Stimulated activated CD4-positive, alpha-beta T cell treated with anti-CD3 and anti-CD28 coated beads, TNF-alpha, amount 100 ng/mL, for 4 hours (primary cell): ENCODE results near the gene KIF5A.
A peak's percentile ranks its signal among the peaks of the same experiment; 100 is the strongest.
"Not testable (repeated sequence)": the region's sequence is repeated elsewhere in the genome, so short reads cannot be mapped to it uniquely, and the experiment has no call there.

Experiments
- DNase-seq, 3 experiments: peaks; one replicate each; pipeline ENCODE4 v3.0.0-alpha.2; 2020; ENCODE audit warnings: low read depth in 3 of 3

The KIF5A gene

DNA sequence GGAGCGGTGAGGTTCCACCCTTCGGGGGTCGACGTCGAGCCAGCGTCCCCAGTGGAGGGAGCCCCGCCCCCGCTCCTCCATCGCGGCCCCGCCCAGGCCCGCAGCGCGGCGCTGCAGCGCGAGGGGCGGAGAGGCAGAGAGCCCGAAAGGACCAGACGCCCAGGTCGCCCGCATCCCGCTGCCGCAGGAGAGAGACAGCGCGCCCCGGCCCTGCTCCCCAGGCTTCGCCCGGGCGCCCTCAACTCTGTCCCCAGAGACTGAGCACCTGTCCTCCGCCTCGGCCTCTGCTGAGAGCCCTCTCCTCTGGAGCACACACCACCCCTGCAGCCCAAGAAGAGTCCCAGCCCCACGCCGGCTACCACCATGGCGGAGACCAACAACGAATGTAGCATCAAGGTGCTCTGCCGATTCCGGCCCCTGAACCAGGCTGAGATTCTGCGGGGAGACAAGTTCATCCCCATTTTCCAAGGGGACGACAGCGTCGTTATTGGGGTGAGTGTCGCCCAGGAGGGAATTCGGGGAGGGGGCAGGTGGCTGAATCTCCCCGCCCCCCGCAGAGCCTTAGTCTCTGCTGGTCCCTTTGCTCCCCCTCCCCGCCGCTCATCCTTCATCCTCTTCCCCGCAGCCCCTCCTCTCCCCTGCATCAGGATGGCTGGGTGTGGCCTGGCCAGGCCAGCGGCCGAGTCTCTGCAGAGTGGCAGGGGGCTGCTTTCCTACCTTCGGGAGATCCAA, at the start of gene KIF5A:
Gene KIF5A (plus strand): TSS at position 136 of the 732 bp plus-strand sequence. CDS start 228 bp downstream, at position 364.
- DNase-seq: peak in 2 of 3 experiments; percentile 24 to 32

DNA sequence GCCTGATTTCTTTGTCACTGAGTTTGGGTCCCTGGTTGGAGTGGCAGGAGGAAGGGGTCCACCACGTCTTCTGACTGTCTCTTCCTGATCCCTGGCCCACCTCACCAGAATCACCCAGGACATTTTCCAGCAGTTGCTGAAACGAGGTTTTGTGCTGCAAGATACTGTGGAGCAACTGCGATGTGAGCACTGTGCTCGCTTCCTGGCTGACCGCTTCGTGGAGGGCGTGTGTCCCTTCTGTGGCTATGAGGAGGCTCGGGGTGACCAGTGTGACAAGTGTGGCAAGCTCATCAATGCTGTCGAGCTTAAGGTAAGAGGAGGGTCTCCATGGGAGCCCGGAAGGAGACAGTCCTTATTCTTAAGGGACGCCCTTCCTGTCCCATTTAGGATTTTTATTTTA, 49.6 kb upstream of the KIF5A start:
- no peak for DNase-seq

DNA sequence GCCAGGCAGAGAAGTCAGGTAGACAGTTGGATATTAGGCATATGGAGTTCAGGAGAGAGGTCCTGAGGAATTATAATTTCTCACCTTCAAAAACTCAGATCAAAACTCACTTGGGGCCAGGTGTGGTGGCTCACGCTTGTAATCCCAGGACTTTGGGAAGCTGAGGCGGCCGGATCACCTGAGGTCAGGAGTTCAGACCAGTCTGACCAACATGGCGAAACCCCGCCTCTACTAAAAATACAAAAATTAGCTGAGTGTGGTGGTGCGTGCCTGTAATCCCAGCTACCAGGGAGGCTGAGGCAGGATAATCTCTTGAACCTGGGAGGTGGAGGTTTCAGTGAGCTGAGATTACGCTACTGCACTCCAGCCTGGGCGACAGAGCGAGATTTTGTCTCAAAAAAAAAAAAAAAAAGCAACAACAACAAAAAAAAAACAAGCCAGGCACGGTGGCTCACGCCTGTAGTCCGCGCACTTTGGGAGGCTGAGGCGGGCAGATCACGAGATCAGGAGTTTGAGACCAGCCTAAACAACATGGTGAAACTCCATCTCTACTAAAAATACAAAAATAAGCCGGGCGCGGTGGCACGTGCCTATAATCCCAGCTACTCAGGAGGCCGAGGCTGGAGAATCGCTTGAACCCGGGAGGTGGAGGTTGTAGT, 47.4 kb upstream of the KIF5A start:
- not testable (repeated sequence) for DNase-seq

DNA sequence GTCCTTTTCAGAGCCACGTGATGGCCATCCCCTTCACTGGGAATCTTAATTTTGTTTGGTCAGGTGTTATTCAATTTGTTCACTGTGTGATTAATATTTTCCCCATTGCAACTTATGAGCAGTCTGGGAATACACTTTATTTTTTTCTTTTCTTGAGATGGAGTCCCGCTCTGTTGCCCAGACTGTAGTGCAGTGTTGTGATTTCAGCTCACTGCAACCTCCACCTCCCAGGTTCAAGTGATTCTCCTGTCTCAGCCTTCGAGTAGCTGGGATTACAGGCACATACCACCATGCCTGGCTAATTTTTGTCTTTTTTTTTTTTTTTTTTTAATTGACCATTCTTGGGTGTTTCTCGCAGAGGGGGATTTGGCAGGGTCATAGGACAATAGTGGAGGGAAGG, 43.3 kb upstream of the KIF5A start:
- DNase-seq: not testable (repeated sequence)

DNA sequence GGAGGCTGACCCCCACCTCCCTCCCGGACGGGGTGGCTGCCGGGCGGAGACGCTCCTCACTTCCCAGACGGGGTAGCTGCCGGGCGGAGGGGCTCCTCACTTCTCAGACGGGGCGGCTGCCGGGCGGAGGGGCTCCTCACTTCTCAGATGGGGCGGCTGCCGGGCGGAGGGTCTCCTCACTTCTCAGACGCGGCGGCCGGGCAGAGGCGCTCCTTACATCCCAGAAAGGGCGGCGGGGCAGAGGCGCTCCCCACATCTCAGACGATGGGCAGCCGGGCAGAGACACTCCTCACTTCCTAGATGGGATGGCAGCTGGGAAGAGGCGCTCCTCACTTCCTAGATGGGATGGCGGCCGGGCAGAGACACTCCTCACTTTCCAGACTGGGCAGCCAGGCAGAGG, 42.0 kb upstream of the KIF5A start:
- DNase-seq: not testable (repeated sequence)

DNA sequence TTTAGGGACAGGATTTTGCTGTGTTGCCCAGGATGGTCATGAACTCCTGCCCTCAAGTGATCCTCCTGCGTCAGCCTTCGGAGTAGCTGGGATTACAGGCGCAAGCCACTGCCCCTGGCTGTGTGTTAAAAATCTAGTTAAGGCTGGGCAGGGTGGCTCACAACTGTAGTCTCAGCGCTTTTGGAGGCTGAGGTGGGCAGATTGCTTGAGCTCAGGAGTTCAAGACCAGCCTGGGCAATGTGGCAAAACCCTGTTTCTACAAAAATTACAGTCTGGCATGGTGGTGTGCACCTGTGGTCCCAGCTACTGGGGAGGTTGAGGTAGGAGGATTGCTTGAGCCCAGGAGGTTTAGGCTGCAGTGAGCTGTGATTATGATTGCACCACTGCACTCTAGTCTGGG, 38.7 kb upstream of the KIF5A start:
- no peak for DNase-seq

DNA sequence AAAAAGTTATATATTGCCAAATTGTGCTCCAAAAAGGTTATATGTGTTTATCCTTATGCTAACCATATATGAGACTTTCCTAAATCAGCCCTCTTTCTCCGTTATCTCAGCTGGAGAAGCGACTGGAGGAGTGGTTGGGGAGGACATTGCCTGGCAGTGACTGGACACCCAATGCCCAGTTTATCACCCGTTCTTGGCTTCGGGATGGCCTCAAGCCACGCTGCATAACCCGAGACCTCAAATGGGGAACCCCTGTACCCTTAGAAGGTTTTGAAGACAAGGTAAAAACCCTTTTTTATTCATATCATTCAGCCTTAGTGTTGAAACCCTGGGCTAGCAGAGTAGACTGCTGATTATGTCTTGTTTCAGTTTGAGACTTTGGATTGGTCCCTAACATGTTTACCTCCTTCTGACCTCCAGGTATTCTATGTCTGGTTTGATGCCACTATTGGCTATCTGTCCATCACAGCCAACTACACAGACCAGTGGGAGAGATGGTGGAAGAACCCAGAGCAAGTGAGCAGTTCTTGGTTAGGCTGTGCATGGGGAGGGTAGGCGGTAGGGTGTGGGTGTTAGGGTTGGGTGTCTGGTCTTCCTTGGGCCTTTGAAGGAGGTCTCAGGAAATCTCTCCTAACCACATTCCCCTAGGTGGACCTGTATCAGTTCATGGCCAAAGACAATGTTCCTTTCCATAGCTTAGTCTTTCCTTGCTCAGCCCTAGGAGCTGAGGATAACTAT, 38.1 kb upstream of the KIF5A start:
- no peak for DNase-seq

DNA sequence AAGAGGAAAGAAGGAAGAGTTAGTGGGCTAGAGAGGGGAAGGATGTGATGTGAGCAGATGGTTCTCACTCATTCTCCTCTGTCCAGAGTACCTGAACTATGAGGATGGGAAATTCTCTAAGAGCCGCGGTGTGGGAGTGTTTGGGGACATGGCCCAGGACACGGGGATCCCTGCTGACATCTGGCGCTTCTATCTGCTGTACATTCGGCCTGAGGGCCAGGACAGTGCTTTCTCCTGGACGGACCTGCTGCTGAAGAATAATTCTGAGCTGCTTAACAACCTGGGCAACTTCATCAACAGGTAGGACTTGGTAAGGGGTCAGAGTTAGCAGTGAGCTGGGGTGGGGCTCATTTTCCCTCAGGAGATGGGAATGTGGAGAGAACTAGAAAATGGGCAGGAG, 37.2 kb upstream of the KIF5A start:
- no peak for DNase-seq

DNA sequence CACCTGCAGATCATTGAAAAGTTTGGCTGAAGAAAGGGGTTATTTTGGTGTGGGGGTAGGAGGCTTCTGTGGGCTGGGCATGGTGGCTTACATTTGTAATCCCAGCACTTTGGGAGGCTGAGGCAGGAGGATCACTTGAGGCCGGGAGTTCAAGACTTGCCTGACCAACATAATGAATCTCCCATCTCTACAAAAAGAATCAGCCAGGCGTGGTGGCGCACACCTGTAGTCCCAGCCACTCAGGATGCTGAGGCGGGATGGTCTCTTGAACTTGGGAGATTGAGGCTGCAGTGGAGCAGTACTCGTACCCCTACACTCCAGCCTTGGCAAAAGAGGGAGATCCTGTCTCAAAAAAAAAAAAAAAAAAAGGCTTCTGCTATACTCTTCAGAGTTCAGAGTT, 36.6 kb upstream of the KIF5A start:
- DNase-seq: no peak

DNA sequence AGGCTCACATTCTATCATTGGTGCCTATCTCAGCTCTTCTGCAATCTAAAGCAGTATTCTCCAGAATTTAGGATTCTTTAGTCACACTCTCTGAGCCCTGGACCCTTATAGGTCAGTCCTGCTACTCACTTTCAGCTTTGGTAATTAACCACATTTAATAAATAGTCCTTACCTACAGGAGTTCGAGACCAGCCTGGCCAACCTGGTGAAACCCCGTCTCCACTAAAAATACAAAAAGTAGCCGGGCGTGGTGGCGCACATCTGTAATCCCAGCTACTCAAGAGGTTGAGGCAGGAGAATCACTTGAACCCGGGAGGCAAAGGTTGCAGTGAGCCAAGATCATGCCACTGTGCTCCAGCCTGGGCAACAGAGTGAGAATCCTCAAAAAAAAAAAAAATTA, 36.2 kb upstream of the KIF5A start:
- DNase-seq: not testable (repeated sequence)

DNA sequence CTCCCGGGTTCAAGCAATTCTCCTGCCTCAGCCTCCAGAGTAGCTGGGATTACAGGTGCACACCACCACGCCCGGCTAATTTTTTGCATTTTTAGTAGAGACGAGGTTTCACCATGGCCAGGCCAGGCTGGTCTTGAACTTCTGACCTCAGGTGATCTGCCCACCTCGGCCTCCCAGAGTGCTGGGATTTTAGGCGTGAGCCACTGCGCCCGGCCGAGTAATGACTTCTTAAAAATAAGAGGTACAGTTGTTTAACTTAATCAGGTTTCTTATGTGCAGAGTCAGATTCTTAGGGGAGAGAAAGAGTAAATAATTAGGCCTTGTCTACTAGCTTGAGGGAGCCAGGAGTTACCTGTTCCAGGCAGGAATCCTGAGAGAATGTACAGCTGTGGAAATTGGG, 35.6 kb upstream of the KIF5A start:
- not testable (repeated sequence) for DNase-seq

DNA sequence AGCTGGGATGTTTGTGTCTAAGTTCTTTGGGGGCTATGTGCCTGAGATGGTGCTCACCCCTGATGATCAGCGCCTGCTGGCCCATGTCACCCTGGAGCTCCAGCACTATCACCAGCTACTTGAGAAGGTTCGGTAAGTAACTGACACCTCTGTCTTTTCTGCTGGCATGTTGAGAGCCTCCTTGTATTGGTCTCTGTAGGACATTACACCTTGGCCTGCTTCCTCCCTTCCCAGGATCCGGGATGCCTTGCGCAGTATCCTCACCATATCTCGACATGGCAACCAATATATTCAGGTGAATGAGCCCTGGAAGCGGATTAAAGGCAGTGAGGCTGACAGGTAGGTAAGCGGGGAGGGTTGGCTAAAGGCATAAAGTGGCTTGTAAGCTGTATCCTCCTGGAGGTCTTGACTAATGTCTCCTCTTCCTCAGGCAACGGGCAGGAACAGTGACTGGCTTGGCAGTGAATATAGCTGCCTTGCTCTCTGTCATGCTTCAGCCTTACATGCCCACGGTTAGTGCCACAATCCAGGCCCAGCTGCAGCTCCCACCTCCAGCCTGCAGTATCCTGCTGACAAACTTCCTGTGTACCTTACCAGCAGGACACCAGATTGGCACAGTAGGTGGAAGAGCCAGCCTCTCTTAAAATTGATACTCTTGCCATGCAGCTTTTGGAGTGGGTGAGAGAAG, 35.0 kb upstream of the KIF5A start:
- DNase-seq: no peak

DNA sequence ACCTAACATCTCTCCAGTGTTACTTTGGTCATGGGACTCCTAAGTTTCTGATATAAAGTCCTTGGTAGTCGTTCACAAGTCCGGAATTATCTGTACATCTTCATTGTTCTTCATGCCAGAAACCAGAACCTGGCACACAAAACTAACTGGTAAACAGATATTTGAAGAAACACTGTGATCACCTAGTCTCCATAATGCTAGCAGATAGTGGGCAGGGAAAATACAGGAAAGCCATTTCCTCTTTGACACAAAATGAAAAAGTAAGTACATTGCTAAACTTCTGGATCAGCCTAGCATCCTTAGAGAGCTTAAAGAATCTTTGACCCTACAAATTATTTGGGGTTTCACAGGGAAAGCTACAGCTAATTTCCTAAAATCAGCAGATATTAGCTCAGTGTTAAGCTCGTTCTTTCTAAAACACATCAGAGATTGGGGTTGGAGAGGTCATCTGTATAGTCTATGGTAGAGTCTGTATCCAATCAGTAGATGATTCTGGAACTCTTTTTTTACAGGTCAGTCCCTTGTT, 34.4 kb upstream of the KIF5A start:
- DNase-seq: no peak

DNA sequence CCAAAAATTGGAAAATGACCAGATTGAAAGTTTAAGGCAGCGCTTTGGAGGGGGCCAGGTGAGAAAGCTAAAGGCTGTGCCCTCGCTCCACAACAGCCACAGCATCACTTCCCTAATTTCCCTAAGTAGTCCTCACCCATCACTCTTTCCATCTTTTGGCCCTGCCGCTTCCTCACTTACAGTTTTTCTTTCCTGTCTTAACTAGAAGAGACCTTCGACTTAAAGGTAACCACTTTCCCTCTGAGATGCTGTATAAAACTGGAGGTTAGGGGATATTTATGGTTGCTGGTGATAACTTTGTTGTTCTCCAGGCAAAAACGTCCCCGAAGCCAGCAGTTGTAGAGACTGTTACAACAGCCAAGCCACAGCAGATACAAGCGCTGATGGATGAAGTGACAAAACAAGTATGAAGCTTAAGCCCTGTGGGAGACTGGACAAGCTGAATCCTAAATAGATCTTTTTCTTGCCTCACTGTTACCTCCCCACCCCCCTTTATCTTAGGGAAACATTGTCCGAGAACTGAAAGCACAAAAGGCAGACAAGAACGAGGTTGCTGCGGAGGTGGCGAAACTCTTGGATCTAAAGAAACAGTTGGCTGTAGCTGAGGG, 33.8 kb upstream of the KIF5A start:
- DNase-seq: no peak

DNA sequence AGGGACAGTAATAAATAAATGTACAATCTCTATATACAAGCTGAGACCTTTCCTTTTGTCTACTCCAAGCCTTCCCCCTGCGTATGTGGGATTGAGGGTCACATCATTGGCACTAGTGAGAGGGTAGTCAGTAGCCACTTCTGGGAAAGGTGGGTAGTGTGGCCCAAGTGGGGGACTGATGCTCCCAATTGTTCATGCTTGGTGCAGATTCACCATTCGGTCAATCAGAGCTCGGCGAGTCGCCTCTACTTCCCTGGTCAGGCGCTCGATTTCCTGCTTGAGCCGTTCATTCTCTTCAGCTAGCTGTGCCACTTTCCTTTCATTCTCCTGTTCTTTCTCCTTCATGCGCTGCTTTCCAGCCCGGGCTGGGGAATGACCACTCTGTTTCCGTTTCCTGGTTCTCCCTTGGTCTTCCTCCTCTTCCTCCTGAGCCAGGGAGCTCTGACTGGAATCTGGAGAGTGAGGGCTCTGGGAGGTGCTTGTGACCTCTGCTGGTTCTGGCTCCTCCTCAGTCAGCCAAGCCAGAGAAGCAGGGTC, 33.2 kb upstream of the KIF5A start:
- no peak for DNase-seq

DNA sequence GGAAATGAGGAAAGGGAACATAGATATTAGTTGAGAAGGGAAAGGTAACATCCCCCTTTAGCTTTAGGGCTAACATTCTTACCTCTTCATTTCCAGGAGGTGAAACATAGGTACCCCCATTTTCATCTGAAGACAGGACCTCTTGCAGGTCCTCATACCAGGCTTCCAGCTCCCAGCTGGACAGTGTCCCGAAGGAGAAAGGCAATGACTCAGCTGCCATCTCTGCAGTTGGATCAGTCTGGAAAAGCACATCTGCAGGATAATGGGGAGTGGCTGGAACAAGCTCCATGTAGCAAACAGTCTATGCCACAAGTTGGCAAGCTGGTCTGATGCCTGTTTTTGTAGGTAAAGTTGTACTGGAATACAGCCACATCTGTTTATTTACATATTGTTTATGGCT, 32.7 kb upstream of the KIF5A start:
- DNase-seq: no peak

DNA sequence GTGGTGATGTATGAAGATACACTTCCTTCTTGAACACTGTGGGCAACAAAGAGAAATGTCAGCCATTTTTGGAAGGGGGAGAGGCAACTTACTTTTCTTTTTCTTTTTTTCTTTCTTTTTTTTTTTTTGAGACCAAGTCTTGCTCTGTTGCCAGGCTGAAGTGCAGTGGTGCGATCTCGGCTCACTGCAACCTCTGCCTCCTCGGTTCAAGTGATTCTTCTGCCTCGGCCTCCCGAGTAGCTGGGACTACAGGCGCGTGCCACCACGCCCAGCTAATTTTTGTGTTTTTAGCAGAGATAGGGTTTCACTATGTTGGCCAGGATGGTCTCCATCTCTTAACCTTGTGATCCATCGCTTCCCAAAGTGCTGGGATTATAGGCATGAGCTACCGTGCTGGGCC, 32.1 kb upstream of the KIF5A start:
- DNase-seq: not testable (repeated sequence)

DNA sequence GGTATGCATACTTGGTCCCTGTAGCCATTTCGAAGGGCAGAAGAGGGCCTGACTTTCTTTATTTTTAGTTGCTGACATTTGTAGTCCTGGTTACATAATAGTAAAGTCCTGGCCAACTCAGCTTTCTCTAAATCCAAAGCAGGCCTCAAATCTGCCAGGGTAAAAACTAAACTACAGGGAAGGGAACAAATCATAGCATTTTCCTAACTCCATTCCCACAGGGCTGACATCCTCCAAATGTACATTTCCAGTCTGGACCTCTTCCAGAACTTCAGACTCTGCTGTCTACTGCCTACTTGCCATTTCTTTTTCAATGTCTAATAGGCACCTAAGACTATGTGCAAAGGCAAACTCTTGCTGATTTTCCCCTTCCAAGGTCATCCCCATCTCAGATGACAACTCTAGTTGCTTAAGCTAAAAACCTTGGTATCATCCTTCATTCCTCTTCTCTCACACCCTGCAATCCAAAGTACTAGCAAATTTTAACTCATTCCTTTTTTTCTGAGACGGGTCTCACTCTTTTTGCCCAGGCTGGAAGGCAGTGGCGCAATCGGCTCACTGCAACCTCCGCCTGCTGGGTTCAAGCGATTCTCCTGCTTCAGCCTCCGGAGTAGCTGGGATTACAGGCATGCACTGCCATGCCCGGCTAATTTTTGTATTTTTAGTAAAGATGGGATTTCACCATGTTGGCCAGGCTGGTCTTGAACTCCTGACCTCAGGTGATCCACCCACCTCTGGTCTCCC, 31.5 kb upstream of the KIF5A start:
- no peak for DNase-seq

DNA sequence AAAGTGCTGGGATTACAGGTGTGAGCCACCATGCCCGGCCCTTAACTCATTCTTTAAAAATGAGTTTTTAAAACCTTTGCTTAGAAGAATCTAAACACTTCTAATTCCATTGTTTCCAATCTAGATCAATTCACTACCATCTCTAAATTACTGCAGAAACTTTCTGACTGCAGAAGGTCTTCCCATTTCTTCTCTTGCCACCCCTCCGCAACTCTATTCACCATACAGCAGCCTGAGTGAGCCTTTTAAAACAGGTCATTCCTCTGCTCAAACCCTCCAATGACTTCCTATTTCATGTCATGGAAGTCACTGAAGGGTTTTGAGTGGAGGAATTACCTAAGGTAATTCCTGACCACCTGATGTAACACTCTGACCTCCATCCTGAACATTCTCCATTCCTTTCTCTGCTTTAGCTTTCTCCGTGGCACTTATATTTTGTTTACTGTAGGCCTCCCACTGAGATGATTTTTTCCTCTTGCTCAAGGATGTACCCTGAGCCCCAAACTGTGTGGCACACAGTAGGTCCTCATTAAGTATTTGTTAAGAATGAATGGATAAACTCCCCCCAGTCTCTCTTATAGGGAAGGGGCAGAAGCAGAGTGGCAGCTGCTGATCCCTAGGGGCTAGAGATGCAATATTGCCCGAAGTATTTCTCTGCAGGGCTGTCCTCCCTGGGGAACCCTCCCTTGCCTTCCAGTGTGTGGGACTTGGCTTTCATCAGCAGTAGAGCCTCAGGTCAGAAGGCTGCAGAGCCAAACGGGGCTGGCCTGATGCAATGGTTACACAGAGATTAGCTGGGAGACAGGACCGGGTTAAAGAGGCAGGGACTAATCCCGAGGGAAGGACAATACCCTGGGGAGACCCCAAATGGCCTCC, 30.7 kb upstream of the KIF5A start:
- no peak for DNase-seq

DNA sequence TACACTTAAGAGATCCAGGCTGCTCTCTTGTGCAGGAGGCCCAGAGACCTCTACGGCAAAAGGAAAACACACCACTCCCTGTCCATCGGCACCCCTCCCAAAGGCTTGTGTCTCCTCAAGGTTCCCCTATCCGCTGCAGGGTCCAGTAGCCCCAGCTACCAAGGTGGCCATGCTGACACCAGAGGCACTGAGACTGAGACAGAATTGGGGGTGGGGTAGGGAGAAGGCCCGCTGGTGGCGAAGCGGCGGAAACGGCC, 30.1 kb upstream of the KIF5A start:
- DNase-seq: no peak
